Measurements from ENCODE around the gene MYL7. TPM values are rescaled to one million over a fixed set of nuclear protein-coding genes. Genes with fewer than 3 reads are reported as not detected.
"Not testable (repeated sequence)": the region's sequence is repeated elsewhere in the genome, so short reads cannot be mapped to it uniquely, and the experiment has no call there.

MYL7 gene
- total and polyA plus RNA-seq, 10 donors = 0.22 to 1.6 TPM; not detected in 8

DNA sequence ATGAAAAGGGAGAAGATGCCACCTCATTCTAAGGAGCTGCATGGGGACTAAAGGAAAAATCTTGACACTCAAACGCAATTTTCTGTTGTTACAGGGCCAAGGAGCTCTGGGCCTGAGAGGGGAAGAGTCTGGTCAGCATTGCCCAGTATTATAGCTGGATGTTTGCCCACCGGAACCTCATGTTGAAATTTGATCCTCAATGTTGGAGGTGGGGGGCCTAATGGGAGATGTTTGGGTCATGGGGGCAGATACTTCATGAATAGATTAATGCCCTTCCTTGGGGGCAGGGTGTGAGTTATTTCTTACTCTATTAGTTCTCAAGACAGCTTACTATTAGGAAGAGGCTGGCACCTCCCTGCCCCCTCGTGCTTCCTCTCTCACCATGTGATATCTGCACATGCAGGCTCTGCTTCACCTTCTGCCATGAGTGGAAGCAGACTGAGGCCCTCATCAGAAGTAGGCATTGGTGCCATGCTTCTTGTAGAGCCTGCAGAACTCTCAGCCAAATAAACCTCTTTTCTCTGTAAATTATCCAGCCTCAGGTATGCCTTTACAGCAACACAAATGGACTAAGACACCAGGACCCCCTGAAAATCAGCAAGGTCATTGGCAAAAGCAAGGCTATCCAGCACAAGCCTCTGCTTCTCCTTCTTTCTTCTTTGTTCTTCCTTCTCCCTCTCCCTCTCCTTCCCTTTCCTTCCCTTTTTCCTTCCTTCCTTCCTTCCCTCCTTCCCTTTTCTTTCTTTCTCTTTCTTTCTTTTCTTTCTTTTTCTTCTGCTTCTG, 33.0 kb upstream of the MYL7 start:
- Histone ChIP-seq H3K27me3 (replicated peaks in 1 of 7) (peaks cover 0 to 11% (median 0%) of the 10 kb centered on the region in 7 donors), H3K4me1 (no peaks in the 10 kb centered on the region), H3K27ac (no peak overlapping the region), H3K9me3 (no peaks in the 10 kb centered on the region), H3K4me3 (no peak overlapping the region), H3K36me3 (no peaks in the 10 kb centered on the region)
- no peak for DNase-seq
- 47 to 68% (median 64%) methylated on average over 3 of the region's 3 CpGs for WGBS, 5 donors
- intact Hi-C loops (cut with DNase I; ENCODE audit: low total_unique reads) = no loop called here
- TF ChIP-seq, protein P1, sequence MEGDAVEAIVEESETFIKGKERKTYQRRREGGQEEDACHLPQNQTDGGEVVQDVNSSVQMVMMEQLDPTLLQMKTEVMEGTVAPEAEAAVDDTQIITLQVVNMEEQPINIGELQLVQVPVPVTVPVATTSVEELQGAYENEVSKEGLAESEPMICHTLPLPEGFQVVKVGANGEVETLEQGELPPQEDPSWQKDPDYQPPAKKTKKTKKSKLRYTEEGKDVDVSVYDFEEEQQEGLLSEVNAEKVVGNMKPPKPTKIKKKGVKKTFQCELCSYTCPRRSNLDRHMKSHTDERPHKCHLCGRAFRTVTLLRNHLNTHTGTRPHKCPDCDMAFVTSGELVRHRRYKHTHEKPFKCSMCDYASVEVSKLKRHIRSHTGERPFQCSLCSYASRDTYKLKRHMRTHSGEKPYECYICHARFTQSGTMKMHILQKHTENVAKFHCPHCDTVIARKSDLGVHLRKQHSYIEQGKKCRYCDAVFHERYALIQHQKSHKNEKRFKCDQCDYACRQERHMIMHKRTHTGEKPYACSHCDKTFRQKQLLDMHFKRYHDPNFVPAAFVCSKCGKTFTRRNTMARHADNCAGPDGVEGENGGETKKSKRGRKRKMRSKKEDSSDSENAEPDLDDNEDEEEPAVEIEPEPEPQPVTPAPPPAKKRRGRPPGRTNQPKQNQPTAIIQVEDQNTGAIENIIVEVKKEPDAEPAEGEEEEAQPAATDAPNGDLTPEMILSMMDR (IDR thresholded peaks at IDR 0.05 in 8 of 11, conservative IDR thresholded peaks at IDR 0.05 in 3 of 11) = no peak
- TF ChIP-seq POLR2A (IDR thresholded peaks at IDR 0.05) = no peak
- TF ChIP-seq POLR2AphosphoS5 (IDR thresholded peaks at IDR 0.05) = no peak

DNA sequence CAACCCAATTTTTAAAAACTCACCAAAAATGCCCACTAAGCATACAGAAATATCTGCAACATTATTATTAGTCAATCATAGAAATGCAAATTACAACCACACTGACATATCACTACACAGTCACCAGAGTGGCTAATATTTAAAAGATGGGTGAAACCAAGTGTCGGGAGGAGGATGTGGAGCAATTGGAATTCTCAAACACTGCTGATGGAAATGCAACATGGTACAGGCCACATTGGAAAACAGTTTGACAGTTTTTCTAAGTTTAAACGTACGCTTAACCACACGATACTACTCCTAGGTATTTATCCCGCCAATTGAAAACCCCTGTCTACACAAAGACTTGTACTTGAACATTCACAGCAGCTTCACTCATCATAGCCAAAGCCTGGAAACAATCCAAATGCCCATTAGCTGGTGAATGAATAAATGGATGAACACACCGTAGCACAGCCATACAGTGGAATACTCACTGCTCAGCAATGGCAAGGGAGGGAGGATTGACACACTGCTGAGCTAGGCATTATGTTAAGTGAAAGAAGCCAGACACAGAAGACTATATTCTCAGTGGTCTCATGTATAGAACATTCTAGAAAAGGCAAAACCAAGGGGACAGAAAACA, 31.8 kb upstream of the MYL7 start:
- H3K4me1 ChIP-seq = peaks cover 0 to 6% (median 4%) of the 10 kb centered on the region in 6 donors
- peaks cover 0 to 10% (median 0%) of the 10 kb centered on the region in 7 donors for H3K27me3 ChIP-seq (replicated peaks in 1 of 7)
- DNase-seq = no peak
- intact Hi-C loops (cut with DNase I; ENCODE audit: low total_unique reads) = no loop called here
- no peaks in the 10 kb centered on the region for H3K9me3 ChIP-seq
- TF ChIP-seq POLR2AphosphoS5 (IDR thresholded peaks at IDR 0.05) = no peak
- TF ChIP-seq, protein P1 (IDR thresholded peaks at IDR 0.05 in 8 of 11, conservative IDR thresholded peaks at IDR 0.05 in 3 of 11) = no peak
- no peak for TF ChIP-seq POLR2A (IDR thresholded peaks at IDR 0.05)
- H3K4me3 ChIP-seq = no peak overlapping the region
- H3K36me3 ChIP-seq = no peaks in the 10 kb centered on the region
- WGBS, 5 donors = 83 to 94% (median 93%) methylated on average over 6 of the region's 6 CpGs
- H3K27ac ChIP-seq = no peak overlapping the region

DNA sequence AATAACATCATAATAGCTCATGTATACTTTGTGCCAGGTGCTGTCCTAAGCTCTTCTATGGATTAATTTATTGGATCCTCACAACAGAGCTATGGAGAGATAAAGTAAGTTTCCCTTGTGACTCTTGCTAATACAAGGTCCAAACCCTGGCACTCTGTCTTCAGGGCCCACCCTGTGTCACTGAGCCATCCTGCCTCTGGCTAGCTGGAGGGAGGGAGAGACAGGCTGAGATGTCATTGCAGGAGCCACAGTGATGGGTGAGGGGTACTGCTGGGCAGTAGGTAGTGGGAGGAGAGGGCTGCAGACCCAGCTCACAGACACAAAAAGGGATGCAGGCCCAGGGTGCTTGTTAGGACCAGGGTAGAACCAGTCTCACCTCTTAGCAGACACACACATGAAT, 31.2 kb upstream of the MYL7 start:
- Histone ChIP-seq H3K27ac (no peak overlapping the region), H3K27me3 (replicated peaks in 1 of 7) (peaks cover 0 to 7% (median 0%) of the 10 kb centered on the region in 7 donors), H3K4me1 (peaks cover 0 to 12% (median 7%) of the 10 kb centered on the region in 6 donors), H3K9me3 (no peaks in the 10 kb centered on the region), H3K4me3 (no peak overlapping the region), H3K36me3 (no peaks in the 10 kb centered on the region)
- intact Hi-C loops (cut with DNase I; ENCODE audit: low total_unique reads) = no loop called here
- no peak for TF ChIP-seq POLR2AphosphoS5 (IDR thresholded peaks at IDR 0.05)
- TF ChIP-seq, protein P1 (IDR thresholded peaks at IDR 0.05 in 8 of 11, conservative IDR thresholded peaks at IDR 0.05 in 3 of 11) = no peak
- no peak for TF ChIP-seq POLR2A (IDR thresholded peaks at IDR 0.05)
- no peak for DNase-seq

DNA sequence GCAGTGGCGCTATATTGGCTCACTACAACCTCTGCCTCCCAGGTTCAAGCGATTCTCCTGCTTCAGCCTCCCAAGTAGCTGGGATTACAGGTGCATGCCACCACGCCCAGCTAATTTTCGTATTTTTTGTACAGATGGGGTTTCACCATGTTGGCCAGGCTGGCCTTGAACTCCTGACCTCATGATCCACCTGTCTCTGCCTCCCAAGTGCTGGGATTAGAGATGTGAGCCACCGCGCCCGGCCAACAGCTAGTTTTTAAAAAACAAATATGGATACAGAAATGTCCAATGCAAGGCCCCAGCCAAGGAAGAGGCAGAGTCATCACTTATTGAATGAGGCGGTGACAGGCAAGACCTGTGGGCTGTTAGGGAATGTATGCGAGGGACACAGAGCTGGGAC, 30.8 kb upstream of the MYL7 start:
- DNase-seq; H3K27me3 ChIP-seq (replicated peaks in 1 of 7); H3K27ac ChIP-seq; H3K9me3 ChIP-seq; H3K4me3 ChIP-seq; intact Hi-C loops (cut with DNase I; ENCODE audit: low total_unique reads); H3K36me3 ChIP-seq: not testable (repeated sequence)
- H3K4me1 ChIP-seq = peaks cover 0 to 13% (median 7%) of the 10 kb centered on the region in 6 donors
- WGBS, 5 donors = 87 to 95% (median 93%) methylated on average over 9 of the region's 9 CpGs

Measured in spleen (tissue), 11 donors.